Measurements from ENCODE around the gene COL8A1. TPM values are rescaled to one million over a fixed set of nuclear protein-coding genes. Genes with fewer than 3 reads are reported as not detected.

Gene COL8A1
- total RNA-seq, 2 donors from 2014 or later = 0.10 TPM; not detected in 1

- no peaks in the 10 kb centered on the region for H3K36me3 Mint-ChIP-seq (ENCODE audit: insufficient read depth in 2 of 2)
- H3K27me3 Mint-ChIP-seq (ENCODE audit: low read depth) = peaks cover 7% of the 10 kb centered on the region
- H3K4me1 Mint-ChIP-seq (ENCODE audit: low read depth) = no peaks in the 10 kb centered on the region
- H3K27ac Mint-ChIP-seq = no peak overlapping the region
- H3K4me3 Mint-ChIP-seq = no peak overlapping the region
- H3K9me3 Mint-ChIP-seq = no peaks in the 10 kb centered on the region
- DNase-seq (no peak), ATAC-seq (replicated peaks in 1 of 2) (no peak)
Measured at GRCh38 chr3:99765042-99765942, 126.9 kb downstream of the COL8A1 start.

DNA sequence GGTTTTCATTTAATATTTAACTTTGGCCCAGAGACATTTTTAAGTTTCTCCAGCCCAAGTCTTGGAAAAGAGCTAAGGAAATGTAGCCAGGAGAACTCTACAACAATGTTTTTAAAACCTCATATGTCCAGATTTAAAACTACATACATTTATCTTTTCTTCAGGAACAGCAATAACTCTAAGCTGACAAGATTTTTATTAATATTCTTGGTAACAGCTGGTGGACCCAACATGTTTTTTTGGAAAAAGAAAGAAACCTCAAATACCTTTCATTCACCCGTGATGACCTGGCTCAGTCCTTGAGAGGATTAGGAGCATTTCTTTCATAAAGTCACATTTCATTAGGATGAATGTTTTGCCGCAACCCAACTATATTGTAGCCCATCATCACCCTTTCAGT, 128.9 kb downstream of the COL8A1 start:
- no peaks in the 10 kb centered on the region for H3K36me3 Mint-ChIP-seq (ENCODE audit: insufficient read depth in 2 of 2)
- DNase-seq = no peak
- no peaks in the 10 kb centered on the region for H3K4me1 Mint-ChIP-seq (ENCODE audit: low read depth)

DNA sequence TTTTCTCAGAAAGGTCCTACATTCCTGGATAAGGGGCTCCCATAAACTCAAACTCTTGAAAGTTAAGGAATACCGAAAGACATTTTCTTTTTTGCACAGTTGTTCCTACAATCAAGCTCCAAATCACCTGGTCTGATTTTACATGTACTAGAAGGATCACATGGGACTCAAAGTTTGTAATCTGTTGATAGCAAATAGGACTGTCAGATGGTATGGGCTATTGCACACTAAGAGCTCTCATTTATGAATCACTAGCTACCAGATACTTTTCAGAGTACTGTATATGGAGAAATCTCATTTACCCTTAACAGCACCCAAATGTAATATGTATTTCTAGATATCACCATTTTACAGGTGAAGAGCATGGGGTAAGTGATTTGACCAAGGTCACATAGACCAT, 129.7 kb downstream of the COL8A1 start:
- no peak for ATAC-seq (replicated peaks in 1 of 2)

More for the DNA sequence above, 128.9 kb downstream of the COL8A1 start:
- peaks cover 4% of the 10 kb centered on the region for H3K27me3 Mint-ChIP-seq (ENCODE audit: low read depth)
- no peak overlapping the region for H3K4me3 Mint-ChIP-seq
- H3K9me3 Mint-ChIP-seq = no peaks in the 10 kb centered on the region
- ATAC-seq (replicated peaks in 1 of 2) = no peak
- no peak overlapping the region for H3K27ac Mint-ChIP-seq

GRCh38 chr3:99768808-99769501, 130.6 kb downstream of the COL8A1 start:
- no peaks in the 10 kb centered on the region for H3K9me3 Mint-ChIP-seq
- H3K27ac Mint-ChIP-seq = no peak overlapping the region
- no peaks in the 10 kb centered on the region for H3K27me3 Mint-ChIP-seq (ENCODE audit: low read depth)
- no peaks in the 10 kb centered on the region for H3K36me3 Mint-ChIP-seq (ENCODE audit: insufficient read depth in 2 of 2)
- ATAC-seq (replicated peaks in 1 of 2) (no peak), DNase-seq (no peak)
- no peak overlapping the region for H3K4me3 Mint-ChIP-seq
- no peaks in the 10 kb centered on the region for H3K4me1 Mint-ChIP-seq (ENCODE audit: low read depth)

More for the DNA sequence above, 129.7 kb downstream of the COL8A1 start:
- Mint-ChIP-seq H3K27ac (no peak overlapping the region), H3K36me3 (ENCODE audit: insufficient read depth in 2 of 2) (no peaks in the 10 kb centered on the region), H3K27me3 (ENCODE audit: low read depth) (no peaks in the 10 kb centered on the region), H3K4me1 (ENCODE audit: low read depth) (no peaks in the 10 kb centered on the region), H3K4me3 (no peak overlapping the region), H3K9me3 (no peaks in the 10 kb centered on the region)
- DNase-seq = no peak

DNA sequence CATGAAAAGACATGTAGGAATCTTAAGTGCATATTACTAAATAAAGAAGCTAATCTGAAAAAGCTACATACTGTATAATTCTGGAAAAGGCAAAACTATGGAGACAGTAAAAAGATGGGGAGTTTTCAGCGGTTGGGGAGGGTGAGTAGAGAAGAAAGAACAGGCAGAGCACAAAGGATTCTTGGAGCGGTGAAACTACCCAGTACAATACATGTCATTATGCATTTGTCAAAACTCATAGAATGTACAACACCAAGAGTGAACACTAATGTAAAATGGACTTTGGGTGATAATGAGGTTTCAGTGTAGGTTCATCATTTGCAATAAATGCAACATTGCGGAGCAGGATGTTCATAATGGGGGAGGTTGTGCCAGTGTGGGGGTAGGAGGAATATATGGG, 133.8 kb downstream of the COL8A1 start:
- H3K9me3 Mint-ChIP-seq = no peaks in the 10 kb centered on the region
- no peaks in the 10 kb centered on the region for H3K27me3 Mint-ChIP-seq (ENCODE audit: low read depth)

GRCh38 chr3:99772671-99773070, 134.3 kb downstream of the COL8A1 start:
- peaks cover 9% of the 10 kb centered on the region for H3K4me1 Mint-ChIP-seq (ENCODE audit: low read depth)

More for the DNA sequence above, 133.8 kb downstream of the COL8A1 start:
- DNase-seq (no peak), ATAC-seq (replicated peaks in 1 of 2) (no peak)
- no peak overlapping the region for H3K4me3 Mint-ChIP-seq
- H3K27ac Mint-ChIP-seq = no peak overlapping the region
- no peaks in the 10 kb centered on the region for H3K36me3 Mint-ChIP-seq (ENCODE audit: insufficient read depth in 2 of 2)
- H3K4me1 Mint-ChIP-seq (ENCODE audit: low read depth) = peaks cover 9% of the 10 kb centered on the region

GRCh38 chr3:99774467-99774866, 136.1 kb downstream of the COL8A1 start:
- ATAC-seq (replicated peaks in 1 of 2) = peak; percentile 73 to 85

More at GRCh38 chr3:99772671-99773070, 134.3 kb downstream of the COL8A1 start:
- Mint-ChIP-seq H3K27me3 (ENCODE audit: low read depth) (peaks cover 3% of the 10 kb centered on the region), H3K9me3 (no peaks in the 10 kb centered on the region), H3K27ac (no peak overlapping the region), H3K36me3 (ENCODE audit: insufficient read depth in 2 of 2) (no peaks in the 10 kb centered on the region), H3K4me3 (no peak overlapping the region)
- ATAC-seq (replicated peaks in 1 of 2) (no peak), DNase-seq (no peak)

DNA sequence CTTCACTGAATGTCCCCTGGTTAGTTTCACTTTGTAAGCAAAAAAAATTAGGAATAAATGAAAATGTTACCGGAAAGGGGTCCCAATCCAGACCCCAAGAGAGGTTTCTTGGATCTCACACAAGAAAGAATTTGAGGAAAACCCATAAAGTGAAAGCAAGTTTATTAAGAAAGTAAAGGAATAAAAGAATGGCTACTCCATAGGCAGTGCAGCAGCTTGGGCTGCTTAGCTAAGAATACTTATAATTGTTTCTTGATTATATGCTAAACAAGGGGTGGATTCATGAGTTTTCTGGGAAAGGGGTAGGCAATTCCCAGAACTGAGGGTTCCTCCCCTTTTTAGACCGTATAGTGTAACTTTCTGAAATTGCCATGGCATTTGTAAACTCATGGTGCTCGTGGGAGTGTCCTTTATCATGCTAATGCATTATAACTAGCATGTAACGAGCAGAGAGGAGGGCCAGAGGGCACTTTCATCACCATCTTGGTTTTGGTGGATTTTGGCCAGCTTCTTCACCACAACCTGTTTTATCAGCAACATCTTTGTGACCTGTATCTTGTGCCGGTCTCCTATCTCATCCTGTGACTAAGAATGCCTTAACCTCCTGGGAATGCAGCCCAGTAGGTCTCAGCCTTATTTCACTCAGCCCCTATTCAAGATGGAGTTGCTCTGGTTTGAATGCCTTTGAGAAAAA, 138.3 kb downstream of the COL8A1 start:
- Mint-ChIP-seq H3K27ac (no peak overlapping the region), H3K4me3 (no peak overlapping the region)

More at GRCh38 chr3:99774467-99774866, 136.1 kb downstream of the COL8A1 start:
- peak; percentile 5 to 7 for DNase-seq
- no peak overlapping the region for H3K27ac Mint-ChIP-seq
- H3K4me1 Mint-ChIP-seq (ENCODE audit: low read depth) = peaks cover 9% of the 10 kb centered on the region
- H3K4me3 Mint-ChIP-seq = no peak overlapping the region
- H3K27me3 Mint-ChIP-seq (ENCODE audit: low read depth) = peaks cover 12% of the 10 kb centered on the region
- no peaks in the 10 kb centered on the region for H3K9me3 Mint-ChIP-seq
- H3K36me3 Mint-ChIP-seq (ENCODE audit: insufficient read depth in 2 of 2) = no peaks in the 10 kb centered on the region

GRCh38 chr3:99777210-99777549, 138.8 kb downstream of the COL8A1 start:
- no peak overlapping the region for H3K4me3 Mint-ChIP-seq
- peaks cover 18% of the 10 kb centered on the region for H3K27me3 Mint-ChIP-seq (ENCODE audit: low read depth)
- no peak overlapping the region for H3K27ac Mint-ChIP-seq
- DNase-seq = no peak
- H3K9me3 Mint-ChIP-seq = no peaks in the 10 kb centered on the region
- H3K4me1 Mint-ChIP-seq (ENCODE audit: low read depth) = peaks cover 9% of the 10 kb centered on the region
- no peaks in the 10 kb centered on the region for H3K36me3 Mint-ChIP-seq (ENCODE audit: insufficient read depth in 2 of 2)
- no peak for ATAC-seq (replicated peaks in 1 of 2)

More for the DNA sequence above, 138.3 kb downstream of the COL8A1 start:
- DNase-seq (no peak), ATAC-seq (replicated peaks in 1 of 2) (no peak)
- H3K9me3 Mint-ChIP-seq = no peaks in the 10 kb centered on the region
- H3K4me1 Mint-ChIP-seq (ENCODE audit: low read depth) = peaks cover 9% of the 10 kb centered on the region
- H3K27me3 Mint-ChIP-seq (ENCODE audit: low read depth) = peaks cover 15% of the 10 kb centered on the region
- no peaks in the 10 kb centered on the region for H3K36me3 Mint-ChIP-seq (ENCODE audit: insufficient read depth in 2 of 2)

GRCh38 chr3:99777708-99778107, 139.3 kb downstream of the COL8A1 start:
- peaks cover 9% of the 10 kb centered on the region for H3K4me1 Mint-ChIP-seq (ENCODE audit: low read depth)
- H3K4me3 Mint-ChIP-seq = no peak overlapping the region
- no peaks in the 10 kb centered on the region for H3K9me3 Mint-ChIP-seq
- ATAC-seq (replicated peaks in 1 of 2) (no peak), DNase-seq (no peak)
- H3K36me3 Mint-ChIP-seq (ENCODE audit: insufficient read depth in 2 of 2) = no peaks in the 10 kb centered on the region
- H3K27ac Mint-ChIP-seq = no peak overlapping the region
- peaks cover 18% of the 10 kb centered on the region for H3K27me3 Mint-ChIP-seq (ENCODE audit: low read depth)

GRCh38 chr3:99780749-99781148, 142.4 kb downstream of the COL8A1 start:
- no peaks in the 10 kb centered on the region for H3K4me1 Mint-ChIP-seq (ENCODE audit: low read depth)
- H3K4me3 Mint-ChIP-seq = no peak overlapping the region
- no peak for DNase-seq
- peaks cover 28% of the 10 kb centered on the region for H3K27me3 Mint-ChIP-seq (ENCODE audit: low read depth)
- no peak overlapping the region for H3K27ac Mint-ChIP-seq
- ATAC-seq (replicated peaks in 1 of 2) = no peak
- H3K36me3 Mint-ChIP-seq (ENCODE audit: insufficient read depth in 2 of 2) = no peaks in the 10 kb centered on the region
- no peaks in the 10 kb centered on the region for H3K9me3 Mint-ChIP-seq

DNA sequence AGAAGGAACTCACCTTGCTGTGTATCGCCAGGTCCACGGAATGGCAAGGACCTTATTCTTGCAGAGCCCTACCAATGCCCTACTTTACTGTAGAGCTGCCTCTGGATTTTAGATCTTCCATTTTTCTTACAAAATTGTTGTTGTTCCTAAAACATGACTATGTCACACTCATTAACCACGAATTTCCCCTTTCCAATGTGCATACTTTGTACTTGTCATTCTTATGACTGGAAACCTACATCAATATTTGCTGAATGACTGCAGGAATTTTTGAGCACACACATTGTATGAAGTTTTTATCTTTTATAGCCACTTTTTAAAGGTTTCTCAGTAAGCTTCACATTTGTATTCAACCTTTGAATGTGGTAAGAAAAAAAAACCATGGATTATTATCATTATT, 143.4 kb downstream of the COL8A1 start:
- H3K4me1 Mint-ChIP-seq (ENCODE audit: low read depth) = no peaks in the 10 kb centered on the region
- no peak for ATAC-seq (replicated peaks in 1 of 2)
- no peaks in the 10 kb centered on the region for H3K9me3 Mint-ChIP-seq
- H3K4me3 Mint-ChIP-seq = no peak overlapping the region
- peaks cover 36% of the 10 kb centered on the region for H3K27me3 Mint-ChIP-seq (ENCODE audit: low read depth)
- H3K27ac Mint-ChIP-seq = no peak overlapping the region
- no peaks in the 10 kb centered on the region for H3K36me3 Mint-ChIP-seq (ENCODE audit: insufficient read depth in 2 of 2)
- DNase-seq = no peak

DNA sequence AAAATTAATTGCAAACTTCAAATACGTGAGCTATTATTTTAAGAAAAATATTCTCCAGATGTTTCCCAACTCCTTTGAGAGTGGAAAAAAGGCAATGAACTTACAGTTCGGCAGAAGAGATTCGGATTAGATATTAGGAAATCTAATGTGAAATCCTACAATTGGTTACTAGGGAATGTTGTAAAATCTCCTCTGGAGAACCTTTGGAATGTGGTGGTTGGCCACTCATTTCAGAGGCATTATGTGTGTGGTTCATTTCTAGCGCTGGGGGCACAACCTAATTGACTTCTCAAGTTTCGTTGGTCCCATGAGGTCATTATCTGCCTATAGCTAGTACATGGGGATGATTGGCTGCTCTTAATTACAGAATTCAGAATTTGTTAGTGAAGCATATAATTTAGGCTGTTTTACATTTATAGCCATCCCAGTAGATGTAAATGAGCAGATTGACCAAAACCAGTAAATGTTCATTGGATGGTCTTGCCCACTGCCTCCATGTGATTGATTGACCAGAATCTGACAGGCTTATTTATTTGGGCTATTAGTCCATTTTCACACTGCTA, 144.7 kb downstream of the COL8A1 start:
- no peaks in the 10 kb centered on the region for H3K9me3 Mint-ChIP-seq
- ATAC-seq (replicated peaks in 1 of 2) = no peak

More for the DNA sequence above, 144.7 kb downstream of the COL8A1 start:
- peaks cover 29% of the 10 kb centered on the region for H3K27me3 Mint-ChIP-seq (ENCODE audit: low read depth)
- no peaks in the 10 kb centered on the region for H3K36me3 Mint-ChIP-seq (ENCODE audit: insufficient read depth in 2 of 2)
- no peak for DNase-seq
- H3K4me1 Mint-ChIP-seq (ENCODE audit: low read depth) = no peaks in the 10 kb centered on the region
- H3K4me3 Mint-ChIP-seq = no peak overlapping the region
- H3K27ac Mint-ChIP-seq = no peak overlapping the region

All from activated T-cell treated with anti-CD3 and anti-CD28 coated beads, Interleukin-2, amount 50 U/mL, for 72 hours (primary cell).